Ectodermal cell (in vitro differentiated cells): ENCODE data around the gene RIN3.
"Not testable (repeated sequence)": the region's sequence is repeated elsewhere in the genome, so short reads cannot be mapped to it uniquely, and the experiment has no call there.

ENCODE experiments used
- H3K27ac ChIP-seq: 2 replicates; pipeline ENCODE4 v1.7.0; 2013; ENCODE audit warnings: mild to moderate bottlenecking, low read depth, low read length; ENCODE audit not compliant: insufficient read depth, poor library complexity, severe bottlenecking
- H3K27me3 ChIP-seq: 2 replicates; pipeline ENCODE4 v1.7.0; 2013; ENCODE audit warnings: mild to moderate bottlenecking, low read length; ENCODE audit not compliant: insufficient read depth, control insufficient read depth, poor library complexity, severe bottlenecking
- H3K36me3 ChIP-seq: one replicate; pipeline ENCODE4 v1.7.0; 2013; ENCODE audit warnings: low read length; ENCODE audit not compliant: control insufficient read depth, insufficient read depth
- H3K4me1 ChIP-seq: one replicate; pipeline ENCODE4 v1.7.0; 2013; ENCODE audit warnings: low read length; ENCODE audit not compliant: control insufficient read depth, insufficient read depth
- H3K4me3 ChIP-seq: 2 replicates; pipeline ENCODE4 v1.7.0; 2013; ENCODE audit warnings: low read depth, low read length, control low read depth; ENCODE audit not compliant: insufficient read depth
- H3K9me3 ChIP-seq: 2 replicates; pipeline ENCODE4 v1.7.0; 2013; ENCODE audit warnings: mild to moderate bottlenecking, low read length, moderate library complexity; ENCODE audit not compliant: control insufficient read depth
- WGBS, 2 experiments: methylation state at CpG; one replicate each; pipeline ENCODE4 v1.1.7; 2013; ENCODE audit warnings: missing lambda C conversion rate in 2 of 2; 5-methylcytosine and 5-hydroxymethylcytosine counted together

Gene RIN3

DNA sequence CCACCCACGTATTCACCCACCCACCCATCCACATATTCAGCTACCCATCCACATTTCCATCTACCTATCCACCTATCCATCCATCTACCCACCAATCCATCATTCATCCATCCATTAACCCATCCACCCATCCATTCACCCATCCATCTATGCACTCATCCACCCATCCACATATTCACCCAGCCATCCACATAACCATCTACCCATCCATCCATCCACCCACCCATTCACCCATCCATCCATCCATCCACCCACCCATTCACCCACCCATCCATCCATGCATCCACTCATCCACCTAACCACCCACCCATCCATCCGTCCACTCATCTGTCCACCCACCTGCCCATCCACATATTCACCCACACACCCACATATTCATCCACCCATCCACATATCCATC is 164.4 kb downstream of the RIN3 start:
- Histone ChIP-seq H3K27ac (no peak overlapping the region), H3K36me3 (no peaks in the 10 kb centered on the region), H3K4me1 (no peaks in the 10 kb centered on the region), H3K4me3 (no peak overlapping the region), H3K9me3 (no peaks in the 10 kb centered on the region), H3K27me3 (no peaks in the 10 kb centered on the region)
- 87 to 91% methylated on average over 2 of the region's 2 CpGs for WGBS, 2 experiments

DNA sequence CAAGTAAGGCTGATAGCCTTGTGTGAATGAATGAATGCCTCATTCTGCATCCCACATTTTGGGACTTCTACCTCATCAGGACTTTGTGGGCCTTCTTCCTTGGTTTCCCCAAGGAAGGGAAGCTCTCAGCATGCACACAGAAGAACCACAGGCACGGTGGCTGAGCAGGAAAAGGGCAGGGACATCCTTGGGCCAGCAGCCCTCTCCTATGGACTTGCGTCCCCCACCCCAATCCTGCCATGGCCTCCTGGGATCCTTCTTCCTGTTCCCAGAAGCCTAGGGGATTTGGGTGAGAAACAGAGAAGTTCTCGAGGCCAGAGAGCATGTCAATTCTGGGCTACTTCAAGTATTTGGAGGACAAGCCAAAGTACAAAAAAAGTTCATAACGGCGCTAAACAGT is 165.2 kb downstream of the RIN3 start:
- Histone ChIP-seq H3K27ac (no peak overlapping the region), H3K36me3 (no peaks in the 10 kb centered on the region), H3K9me3 (no peaks in the 10 kb centered on the region), H3K4me1 (no peaks in the 10 kb centered on the region), H3K4me3 (no peak overlapping the region), H3K27me3 (no peaks in the 10 kb centered on the region)
- WGBS, 2 experiments: 94 to 97% methylated on average over 5 of the region's 5 CpGs

DNA sequence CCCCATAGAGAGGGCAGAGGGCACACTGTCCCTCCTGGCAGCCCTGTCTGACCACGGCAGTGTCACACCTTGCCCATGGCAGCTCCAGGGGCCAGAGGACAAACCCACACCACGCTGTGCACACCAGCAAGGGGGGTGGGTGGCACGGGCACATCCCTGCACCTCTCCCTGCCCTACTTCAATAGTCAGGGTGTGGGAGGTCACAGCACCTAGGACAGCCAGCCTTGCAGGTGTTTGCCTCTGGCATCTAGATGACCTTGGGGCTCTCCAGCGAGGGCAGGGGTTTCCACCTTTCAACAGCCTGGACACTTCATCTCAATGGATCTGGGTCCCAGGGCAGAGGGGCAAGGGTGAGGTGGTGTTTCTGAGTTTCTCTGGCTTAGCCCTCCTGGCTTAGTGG is 165.7 kb downstream of the RIN3 start:
- Histone ChIP-seq H3K9me3 (no peaks in the 10 kb centered on the region), H3K36me3 (no peaks in the 10 kb centered on the region), H3K4me1 (no peaks in the 10 kb centered on the region), H3K4me3 (no peak overlapping the region), H3K27me3 (no peaks in the 10 kb centered on the region), H3K27ac (no peak overlapping the region)
- WGBS, 2 experiments: 90 to 92% methylated on average over 4 of the region's 4 CpGs

DNA sequence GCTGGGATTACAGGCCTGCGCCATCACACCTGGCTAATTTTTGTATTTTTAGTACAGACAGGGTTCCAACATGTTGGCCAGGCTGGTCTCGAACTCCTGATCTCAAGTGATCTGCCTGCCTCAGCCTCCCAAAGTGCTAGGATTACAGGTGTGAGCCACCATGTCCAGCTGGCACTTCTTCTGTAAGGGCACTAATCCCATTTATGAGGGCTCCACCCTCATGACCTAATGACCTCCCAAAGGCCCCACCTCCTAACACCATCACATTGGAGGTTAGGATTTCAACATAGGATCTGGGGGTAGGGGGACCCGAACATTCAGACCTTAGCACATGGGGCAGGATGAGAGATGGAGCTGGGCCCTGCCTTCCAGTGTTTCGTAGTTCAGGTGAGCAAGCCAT is 166.7 kb downstream of the RIN3 start:
- H3K36me3 ChIP-seq, H3K27ac ChIP-seq, H3K4me3 ChIP-seq, H3K9me3 ChIP-seq, H3K4me1 ChIP-seq, H3K27me3 ChIP-seq: not testable (repeated sequence)
- 93% methylated on average over 4 of the region's 4 CpGs for WGBS, 2 experiments

DNA sequence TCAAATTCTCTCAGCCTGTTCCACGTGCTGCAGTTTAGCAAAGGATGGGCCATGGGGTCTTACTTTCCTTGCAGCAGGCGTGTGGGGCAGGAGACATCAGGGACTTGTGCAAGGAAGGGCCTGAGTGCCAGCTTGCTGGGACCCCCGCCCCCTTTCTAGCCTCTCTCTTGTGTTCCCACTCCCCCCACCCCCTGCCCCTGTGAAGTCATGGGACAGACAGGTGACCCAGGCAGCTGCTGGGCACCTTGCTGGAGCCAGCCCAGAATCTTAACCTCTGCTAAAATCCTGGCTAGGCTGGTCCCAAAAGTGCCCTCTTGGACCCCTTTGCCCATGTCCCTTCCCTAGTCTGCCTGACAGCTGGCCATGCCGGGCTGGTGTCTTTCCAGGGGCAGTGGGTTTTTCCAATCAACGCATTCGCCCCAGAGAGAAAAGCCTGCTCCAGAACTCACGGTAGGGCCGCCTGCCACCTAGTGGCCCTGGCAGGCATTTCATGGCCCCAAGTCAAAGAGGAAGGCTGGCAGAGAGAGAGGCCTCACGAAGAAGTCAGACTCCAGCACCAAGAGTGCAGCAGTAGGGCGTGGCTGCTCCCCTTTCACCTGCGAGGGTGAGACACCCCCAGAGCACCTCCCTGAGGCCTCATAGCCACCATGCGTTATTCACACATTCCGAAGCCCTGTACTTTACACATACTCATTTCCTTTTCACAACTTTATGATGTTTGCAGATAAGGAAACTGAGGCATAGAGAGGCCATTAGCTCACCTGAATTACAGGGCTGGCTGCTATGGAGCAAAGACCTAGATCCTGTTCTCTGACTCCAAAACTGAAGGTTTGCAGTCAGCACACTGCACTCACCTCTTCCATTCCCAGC is 167.4 kb downstream of the RIN3 start:
- Histone ChIP-seq H3K4me1 (no peaks in the 10 kb centered on the region), H3K27ac (no peak overlapping the region), H3K9me3 (no peaks in the 10 kb centered on the region), H3K27me3 (no peaks in the 10 kb centered on the region), H3K4me3 (no peak overlapping the region), H3K36me3 (no peaks in the 10 kb centered on the region)
- WGBS, 2 experiments: 35 to 38% methylated on average over 13 of the region's 13 CpGs

DNA sequence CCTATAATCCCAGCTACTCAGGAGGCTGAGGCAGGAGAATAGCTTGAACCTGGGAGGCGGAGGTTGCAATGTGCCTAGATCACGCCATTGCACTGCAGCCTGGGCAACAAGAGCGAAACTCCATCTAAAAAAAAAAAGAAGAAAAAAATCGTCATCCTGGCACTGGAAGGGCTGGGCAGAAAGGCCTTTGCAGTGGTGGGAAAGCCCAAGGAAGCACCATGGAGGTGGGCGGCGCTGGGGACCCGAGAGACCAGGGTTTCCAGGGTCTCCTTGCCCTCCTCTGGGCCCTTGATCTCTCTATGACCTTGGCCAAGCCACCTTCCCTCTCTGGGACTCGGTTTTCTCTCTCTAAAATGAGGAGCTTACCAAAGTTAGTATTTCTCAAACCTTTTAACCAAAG is 169.5 kb downstream of the RIN3 start:
- 86 to 92% methylated on average over 8 of the region's 8 CpGs for WGBS, 2 experiments

DNA sequence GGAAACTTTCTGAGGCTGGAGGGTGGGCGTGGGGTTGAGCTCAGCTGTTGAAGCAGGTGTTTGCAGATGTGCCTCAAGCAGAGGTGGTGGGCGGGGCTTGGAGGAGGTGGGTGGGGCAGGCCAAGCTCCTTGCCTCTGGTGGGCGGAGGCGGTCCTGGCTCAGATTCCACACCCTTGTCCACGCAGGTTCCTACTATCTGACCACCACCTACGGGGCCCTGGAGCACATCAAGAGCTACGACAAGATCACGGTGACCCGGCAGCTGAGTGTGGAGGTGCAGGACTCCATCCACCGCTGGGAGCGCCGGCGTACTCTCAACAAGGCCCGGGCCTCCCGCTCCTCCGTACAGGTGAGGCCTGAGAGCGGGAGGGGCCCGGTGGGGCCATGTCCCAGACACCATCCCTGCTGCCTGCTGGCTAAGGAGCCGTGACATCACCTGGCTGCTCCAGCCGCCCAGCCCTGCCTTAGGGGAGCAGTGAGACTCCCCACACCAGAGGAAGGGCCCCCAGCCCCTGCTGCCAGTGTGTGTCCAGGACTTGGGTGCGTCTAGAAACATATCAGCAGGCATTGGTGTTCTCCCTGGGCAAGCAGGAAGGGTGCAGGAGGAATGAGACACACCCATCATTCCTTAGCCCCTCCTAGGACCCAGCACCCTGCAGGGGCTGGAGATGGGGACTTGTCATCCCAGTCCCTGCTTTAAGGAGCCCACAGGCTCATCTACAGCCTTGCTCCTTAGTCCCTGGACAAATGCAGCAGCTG is 171.4 kb downstream of the RIN3 start:
- H3K4me1 ChIP-seq: peaks cover 8% of the 10 kb centered on the region
- H3K4me3 ChIP-seq: no peak overlapping the region
- H3K27ac ChIP-seq: no peak overlapping the region
- H3K9me3 ChIP-seq: no peaks in the 10 kb centered on the region
- 87 to 88% methylated on average over 21 of the region's 21 CpGs for WGBS, 2 experiments
- H3K27me3 ChIP-seq: peaks cover 33% of the 10 kb centered on the region
- no peaks in the 10 kb centered on the region for H3K36me3 ChIP-seq

More for the DNA sequence above, 169.5 kb downstream of the RIN3 start:
- Histone ChIP-seq H3K4me3 (no peak overlapping the region), H3K27me3 (peaks cover 19% of the 10 kb centered on the region), H3K36me3 (no peaks in the 10 kb centered on the region), H3K27ac (no peak overlapping the region), H3K9me3 (no peaks in the 10 kb centered on the region), H3K4me1 (peaks cover 8% of the 10 kb centered on the region)

DNA sequence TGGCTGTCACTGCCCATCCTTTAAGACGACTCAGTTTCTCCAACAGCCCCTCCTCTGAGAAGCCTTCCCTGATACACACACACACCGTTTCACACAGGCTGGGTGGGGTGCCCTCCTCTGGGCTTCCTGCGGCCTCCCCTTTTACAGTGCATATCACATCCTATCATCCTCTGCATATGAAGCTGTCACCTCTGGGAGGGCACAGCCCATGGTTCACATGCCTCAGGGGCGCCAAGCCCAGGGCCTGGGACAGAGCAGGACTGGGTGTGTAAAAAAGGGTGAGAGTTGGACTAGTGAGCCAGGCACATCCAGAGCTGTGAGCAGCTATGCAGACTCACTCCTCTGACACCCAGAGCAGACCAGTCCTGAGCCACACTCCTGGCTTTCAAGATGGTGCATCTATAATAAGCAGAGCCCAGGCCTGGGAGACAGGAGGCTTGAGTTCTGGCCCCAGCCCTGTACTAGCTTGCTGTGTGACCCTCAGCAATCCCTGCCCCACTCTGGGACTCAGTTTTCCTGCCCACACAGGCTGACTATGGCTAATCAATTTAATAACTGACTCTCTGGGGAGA is 172.3 kb downstream of the RIN3 start:
- Histone ChIP-seq H3K9me3 (no peaks in the 10 kb centered on the region), H3K4me1 (peaks cover 8% of the 10 kb centered on the region), H3K4me3 (no peak overlapping the region), H3K27me3 (peaks cover 33% of the 10 kb centered on the region), H3K27ac (no peak overlapping the region), H3K36me3 (no peaks in the 10 kb centered on the region)
- whole genome bisulfite sequencing, 2 experiments: 89 to 91% methylated on average over 4 of the region's 4 CpGs

DNA sequence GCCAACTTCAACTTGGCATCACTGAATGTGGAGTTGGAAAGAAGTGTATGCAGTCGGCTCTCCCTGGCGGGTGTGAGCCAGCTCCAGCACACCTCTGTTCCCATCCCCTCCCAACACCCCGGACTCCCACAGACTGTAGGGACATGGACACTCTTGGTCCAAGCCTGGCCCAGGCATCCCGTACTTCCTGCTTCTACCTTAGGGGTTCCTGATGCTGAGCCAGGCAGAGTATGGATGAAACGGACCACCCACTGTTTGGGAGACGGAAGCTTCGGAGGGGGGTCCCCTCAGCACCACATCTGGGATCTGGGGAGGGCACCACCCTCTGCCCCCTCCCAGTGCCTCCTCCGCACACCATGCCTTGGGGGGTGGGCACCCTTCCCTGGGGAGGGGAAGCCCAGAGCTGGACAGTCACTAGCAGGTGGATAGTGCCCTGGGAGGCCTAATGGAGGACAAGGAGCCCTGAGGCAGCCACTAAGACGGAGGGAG is 172.9 kb downstream of the RIN3 start:
- Histone ChIP-seq H3K27ac (no peak overlapping the region), H3K27me3 (peaks cover 33% of the 10 kb centered on the region), H3K9me3 (no peaks in the 10 kb centered on the region), H3K4me1 (peaks cover 8% of the 10 kb centered on the region), H3K4me3 (no peak overlapping the region), H3K36me3 (no peaks in the 10 kb centered on the region)
- 80 to 82% methylated on average over 9 of the region's 9 CpGs for WGBS, 2 experiments

DNA sequence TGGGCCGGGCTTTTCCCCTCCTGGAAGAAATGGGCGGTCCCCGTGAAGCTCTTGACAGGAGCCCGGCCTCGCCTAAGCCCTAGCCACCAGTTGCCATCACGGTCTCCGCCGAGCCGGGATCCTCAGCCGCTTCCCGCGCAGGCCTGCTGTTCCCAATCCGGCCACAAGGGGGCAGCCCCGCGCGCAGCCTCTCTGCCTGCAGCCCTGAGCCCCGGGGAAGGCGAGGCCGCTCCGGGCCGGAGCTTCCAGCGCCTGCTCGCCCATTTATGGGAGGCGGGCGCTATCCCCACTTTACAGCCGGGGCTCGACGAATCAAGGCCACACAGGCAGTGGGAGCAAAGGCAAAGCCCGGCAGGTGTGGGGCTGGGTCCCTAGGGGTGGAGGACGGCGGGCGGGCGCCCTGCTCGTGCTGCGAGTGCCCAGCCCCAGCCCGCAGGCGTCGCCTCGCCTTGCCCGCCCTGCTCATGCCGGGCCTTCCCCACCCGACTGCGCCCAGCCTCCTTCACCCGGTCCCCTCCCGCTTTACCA is 173.4 kb downstream of the RIN3 start:
- Histone ChIP-seq H3K36me3 (no peaks in the 10 kb centered on the region), H3K27me3 (peaks cover 33% of the 10 kb centered on the region), H3K9me3 (no peaks in the 10 kb centered on the region), H3K4me3 (peak overlapping the region; percentile 32), H3K4me1 (peaks cover 8% of the 10 kb centered on the region), H3K27ac (no peak overlapping the region)
- WGBS, 2 experiments: 1 to 2% methylated on average over 45 of the region's 45 CpGs
